Measurements from ENCODE around the gene NUP42. TPM values are rescaled to one million over a fixed set of nuclear protein-coding genes. Genes with fewer than 3 reads are reported as not detected.

NUP42 gene
- polyA plus RNA-seq, 5 donors = 54.0 to 72.6 (median 65.7) TPM

- DNase-seq = no peak
These were observed 51.1 kb downstream of the NUP42 start for GRCh38 chr7:23232966-23233365.

GRCh38 chr7:23234569-23235296 lies 52.9 kb downstream of the NUP42 start:
- DNase-seq = no peak

- no peak for DNase-seq
These were observed 54.0 kb downstream of the NUP42 start for GRCh38 chr7:23235813-23236221.

- DNase-seq = no peak
These were observed 55.2 kb downstream of the NUP42 start for GRCh38 chr7:23237000-23237399.

- no peak for DNase-seq
These were observed 57.3 kb downstream of the NUP42 start for GRCh38 chr7:23238983-23239652.

- no peak for DNase-seq
These were observed 57.9 kb downstream of the NUP42 start for GRCh38 chr7:23239698-23240097.

GRCh38 chr7:23242321-23242720 lies 60.5 kb downstream of the NUP42 start:
- no peak for DNase-seq

GRCh38 chr7:23242935-23243334 lies 61.1 kb downstream of the NUP42 start:
- DNase-seq = no peak

- no peak for DNase-seq
These were observed 64.7 kb downstream of the NUP42 start, which contains the start of gene GPNMB for GRCh38 chr7:23246555-23246954. GPNMB (plus strand) TSS chr7:23246775; CDS start chr7:23246858, 83 bp downstream.

- DNase-seq = no peak
These were observed 65.3 kb downstream of the NUP42 start for GRCh38 chr7:23247046-23247602.

GRCh38 chr7:23247603-23248335 lies 65.9 kb downstream of the NUP42 start:
- no peak for DNase-seq

GRCh38 chr7:23249486-23249885 lies 67.6 kb downstream of the NUP42 start:
- no peak for DNase-seq

Other genes starting within 250 kb of the NUP42 start
- 10 to 100 TPM; 29.0 to 54.8 (median 42.4) TPM for gene HYCC1, start 167.9 kb upstream of the NUP42 start, polyA plus RNA-seq (ENCODE audit: insufficient read depth in 1 of 5, insufficient read length in 5 of 5, low replicate concordance in 1 of 5)
- gene KLHL7, start 76.3 kb upstream of the NUP42 start, polyA plus RNA-seq (ENCODE audit: insufficient read depth in 1 of 5, insufficient read length in 5 of 5, low replicate concordance in 1 of 5) = 10 to 100 TPM; 38.4 to 62.3 (median 50.1) TPM
- 1 to 10 TPM; 2.3 to 4.8 (median 2.9) TPM for gene GPNMB, start 64.7 kb downstream of the NUP42 start, polyA plus RNA-seq (ENCODE audit: insufficient read depth in 1 of 5, insufficient read length in 5 of 5, low replicate concordance in 1 of 5)
- gene MALSU1, start 117.3 kb downstream of the NUP42 start, polyA plus RNA-seq (ENCODE audit: insufficient read depth in 1 of 5, insufficient read length in 5 of 5, low replicate concordance in 1 of 5) = 10 to 100 TPM; 47.3 to 58.0 (median 52.1) TPM

Measured in right lung (tissue), 5 donors.